Upper lobe of left lung (tissue), 4 donors: Measurements from ENCODE around the gene MCL1.

ENCODE experiments used
- POLR2A ChIP-seq, 4 donors: fragments of 450-650 bp; IDR thresholded peaks; one replicate each; pipeline ENCODE4 v1.5.1; 2016 to 2017; ENCODE audit warnings: antibody characterized with exemption in 4 of 4, mild to moderate bottlenecking in 2 of 4
- POLR2AphosphoS5 ChIP-seq, 2 donors: sonication (generic); formaldehyde crosslinking; IDR thresholded peaks; one replicate each; pipeline ENCODE4 v1.5.1; 2017; ENCODE audit warnings: antibody characterized with exemption in 2 of 2
- TF ChIP-seq, protein P1 (sequence below), 6 experiments: fragments of 450-650 bp in 4 of 6; fragments of 200-600 bp in 2 of 6; sonication (generic) in 2 of 6; IDR thresholded peaks; one replicate each; pipeline ENCODE4 v1.5.1; 2016 to 2019; ENCODE audit warnings: antibody characterized with exemption in 6 of 6

GRCh38 chr1:150544204-150544603 is 35.2 kb downstream of the MCL1 start:
- TF ChIP-seq, protein P1, sequence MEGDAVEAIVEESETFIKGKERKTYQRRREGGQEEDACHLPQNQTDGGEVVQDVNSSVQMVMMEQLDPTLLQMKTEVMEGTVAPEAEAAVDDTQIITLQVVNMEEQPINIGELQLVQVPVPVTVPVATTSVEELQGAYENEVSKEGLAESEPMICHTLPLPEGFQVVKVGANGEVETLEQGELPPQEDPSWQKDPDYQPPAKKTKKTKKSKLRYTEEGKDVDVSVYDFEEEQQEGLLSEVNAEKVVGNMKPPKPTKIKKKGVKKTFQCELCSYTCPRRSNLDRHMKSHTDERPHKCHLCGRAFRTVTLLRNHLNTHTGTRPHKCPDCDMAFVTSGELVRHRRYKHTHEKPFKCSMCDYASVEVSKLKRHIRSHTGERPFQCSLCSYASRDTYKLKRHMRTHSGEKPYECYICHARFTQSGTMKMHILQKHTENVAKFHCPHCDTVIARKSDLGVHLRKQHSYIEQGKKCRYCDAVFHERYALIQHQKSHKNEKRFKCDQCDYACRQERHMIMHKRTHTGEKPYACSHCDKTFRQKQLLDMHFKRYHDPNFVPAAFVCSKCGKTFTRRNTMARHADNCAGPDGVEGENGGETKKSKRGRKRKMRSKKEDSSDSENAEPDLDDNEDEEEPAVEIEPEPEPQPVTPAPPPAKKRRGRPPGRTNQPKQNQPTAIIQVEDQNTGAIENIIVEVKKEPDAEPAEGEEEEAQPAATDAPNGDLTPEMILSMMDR (IDR thresholded peaks at IDR 0.05): no peak
- TF ChIP-seq POLR2A (IDR thresholded peaks at IDR 0.05) (no peak), POLR2AphosphoS5 (IDR thresholded peaks at IDR 0.05) (no peak)
